ENCODE measurements around the gene DOCK2.

DOCK2 gene

DNA sequence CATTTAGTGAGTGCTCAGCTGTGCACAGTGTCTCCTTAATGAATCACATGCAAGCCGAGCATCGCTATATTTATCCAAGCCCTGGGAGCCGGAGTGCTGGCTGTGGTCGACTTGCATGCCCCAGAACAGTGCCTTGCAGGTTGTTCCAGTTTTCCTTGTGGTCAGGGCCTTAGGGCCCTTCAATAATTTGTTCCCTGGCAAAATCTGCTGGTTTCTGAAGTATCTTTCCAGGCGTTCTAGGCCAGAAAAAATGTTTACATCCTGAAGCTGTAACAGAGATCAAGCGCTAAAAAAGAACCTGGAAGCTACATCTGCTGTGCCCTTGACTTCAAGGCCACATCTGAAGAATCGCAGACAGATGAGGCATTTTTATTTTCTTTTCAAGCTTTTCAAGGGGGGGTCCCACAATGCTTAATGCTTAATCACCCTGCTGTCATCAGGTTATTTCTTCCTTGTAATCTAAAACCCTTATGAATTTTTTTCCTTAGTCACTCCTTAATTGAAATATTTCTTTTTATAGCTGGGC is 105.8 kb downstream of the DOCK2 start:
- H3K27ac ChIP-seq: no peak overlapping the region
- no peaks in the 10 kb centered on the region for H3K79me2 ChIP-seq (ENCODE audit: insufficient read depth, low read depth)
- H3K4me1 ChIP-seq (ENCODE audit: low read depth, poor library complexity, severe bottlenecking): no peaks in the 10 kb centered on the region
- H3K36me3 ChIP-seq (ENCODE audit: insufficient read depth): no peaks in the 10 kb centered on the region
- no peak overlapping the region for H2AFZ ChIP-seq (ENCODE audit: low read depth)
- H4K20me1 ChIP-seq (ENCODE audit: insufficient read depth): no peaks in the 10 kb centered on the region
- H3K4me3 ChIP-seq (IDR thresholded peaks at IDR 0.05; ENCODE audit: insufficient read depth, low read depth, low read length): no peak overlapping the region
- no peak overlapping the region for H3K4me2 ChIP-seq
- H3K9ac ChIP-seq: no peak overlapping the region
- TF ChIP-seq, protein P1, sequence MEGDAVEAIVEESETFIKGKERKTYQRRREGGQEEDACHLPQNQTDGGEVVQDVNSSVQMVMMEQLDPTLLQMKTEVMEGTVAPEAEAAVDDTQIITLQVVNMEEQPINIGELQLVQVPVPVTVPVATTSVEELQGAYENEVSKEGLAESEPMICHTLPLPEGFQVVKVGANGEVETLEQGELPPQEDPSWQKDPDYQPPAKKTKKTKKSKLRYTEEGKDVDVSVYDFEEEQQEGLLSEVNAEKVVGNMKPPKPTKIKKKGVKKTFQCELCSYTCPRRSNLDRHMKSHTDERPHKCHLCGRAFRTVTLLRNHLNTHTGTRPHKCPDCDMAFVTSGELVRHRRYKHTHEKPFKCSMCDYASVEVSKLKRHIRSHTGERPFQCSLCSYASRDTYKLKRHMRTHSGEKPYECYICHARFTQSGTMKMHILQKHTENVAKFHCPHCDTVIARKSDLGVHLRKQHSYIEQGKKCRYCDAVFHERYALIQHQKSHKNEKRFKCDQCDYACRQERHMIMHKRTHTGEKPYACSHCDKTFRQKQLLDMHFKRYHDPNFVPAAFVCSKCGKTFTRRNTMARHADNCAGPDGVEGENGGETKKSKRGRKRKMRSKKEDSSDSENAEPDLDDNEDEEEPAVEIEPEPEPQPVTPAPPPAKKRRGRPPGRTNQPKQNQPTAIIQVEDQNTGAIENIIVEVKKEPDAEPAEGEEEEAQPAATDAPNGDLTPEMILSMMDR (conservative IDR thresholded peaks at IDR 0.05; ENCODE audit: low read depth, low read length): no peak
- H3K27me3 ChIP-seq (ENCODE audit: insufficient read depth, low read depth): no peaks in the 10 kb centered on the region

DNA sequence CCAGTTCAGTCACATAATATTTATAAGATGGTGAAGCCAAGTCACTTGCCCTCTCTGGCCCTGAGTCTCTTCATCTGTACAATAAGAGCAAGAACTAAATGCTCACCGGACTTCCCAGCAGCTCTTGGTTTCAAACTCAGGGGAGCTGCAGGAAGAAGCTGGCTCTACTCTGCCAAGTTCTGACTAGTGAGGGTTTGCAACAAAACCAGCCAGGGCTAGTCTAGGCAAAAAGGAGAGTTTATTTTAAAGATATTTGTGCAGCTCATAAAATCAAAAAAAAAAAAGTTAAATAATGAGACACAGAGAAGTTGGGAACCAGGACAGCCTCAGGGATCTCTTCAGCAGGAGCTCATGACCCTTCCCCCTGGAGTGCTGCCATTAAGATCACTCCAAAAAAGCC is 107.3 kb downstream of the DOCK2 start:
- H3K27me3 ChIP-seq (ENCODE audit: insufficient read depth, low read depth): no peaks in the 10 kb centered on the region
- no peaks in the 10 kb centered on the region for H4K20me1 ChIP-seq (ENCODE audit: insufficient read depth)
- no peak overlapping the region for H2AFZ ChIP-seq (ENCODE audit: low read depth)
- no peaks in the 10 kb centered on the region for H3K4me1 ChIP-seq (ENCODE audit: low read depth, poor library complexity, severe bottlenecking)
- no peak overlapping the region for H3K4me2 ChIP-seq
- no peak overlapping the region for H3K27ac ChIP-seq
- TF ChIP-seq, protein P1 (conservative IDR thresholded peaks at IDR 0.05; ENCODE audit: low read depth, low read length): no peak
- H3K79me2 ChIP-seq (ENCODE audit: insufficient read depth, low read depth): no peaks in the 10 kb centered on the region
- H3K36me3 ChIP-seq (ENCODE audit: insufficient read depth): no peaks in the 10 kb centered on the region
- H3K9ac ChIP-seq: no peak overlapping the region
- H3K4me3 ChIP-seq (IDR thresholded peaks at IDR 0.05; ENCODE audit: insufficient read depth, low read depth, low read length): no peak overlapping the region

DNA sequence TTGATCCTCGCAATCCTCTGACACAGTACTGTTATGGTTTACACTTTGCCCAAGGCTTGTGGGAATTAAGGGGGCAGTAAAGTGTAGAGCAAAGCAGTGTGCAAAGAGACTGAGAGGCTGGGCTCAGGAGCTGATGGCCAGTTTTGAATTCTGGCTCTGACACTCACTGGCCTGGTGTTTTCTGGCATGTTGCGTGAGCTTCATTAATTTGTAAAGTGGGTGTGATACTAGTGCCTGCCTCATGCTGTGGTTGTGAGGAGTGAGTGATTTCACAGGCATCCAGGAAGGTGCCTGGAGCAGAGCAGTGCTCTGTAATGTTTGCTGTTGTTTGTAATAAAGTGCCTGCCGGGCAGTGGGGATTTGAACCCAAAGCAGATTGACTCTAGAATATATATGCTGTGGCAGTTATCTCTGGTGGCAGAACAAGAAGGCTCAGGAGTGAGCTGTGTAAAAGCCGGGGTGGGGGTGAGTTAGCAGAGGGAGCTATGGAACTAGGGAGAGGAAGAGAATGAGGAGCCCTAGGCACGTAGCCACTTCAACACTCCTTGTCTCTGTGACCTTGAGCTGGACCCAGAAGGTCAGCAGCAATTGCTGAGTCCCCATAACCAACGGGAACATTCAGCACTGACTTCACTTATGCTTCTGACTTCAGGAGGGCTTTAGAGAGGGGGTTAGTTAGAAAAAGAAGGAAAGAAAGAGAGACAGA is 108.5 kb downstream of the DOCK2 start:
- Histone ChIP-seq H3K9ac (no peak overlapping the region), H3K36me3 (ENCODE audit: insufficient read depth) (no peaks in the 10 kb centered on the region), H2AFZ (ENCODE audit: low read depth) (no peak overlapping the region), H3K27me3 (ENCODE audit: insufficient read depth, low read depth) (no peaks in the 10 kb centered on the region), H4K20me1 (ENCODE audit: insufficient read depth) (no peaks in the 10 kb centered on the region), H3K27ac (no peak overlapping the region), H3K4me1 (ENCODE audit: low read depth, poor library complexity, severe bottlenecking) (peaks cover 6% of the 10 kb centered on the region), H3K4me3 (IDR thresholded peaks at IDR 0.05; ENCODE audit: insufficient read depth, low read depth, low read length) (no peak overlapping the region), H3K79me2 (ENCODE audit: insufficient read depth, low read depth) (no peaks in the 10 kb centered on the region), H3K4me2 (no peak overlapping the region)
- TF ChIP-seq, protein P1 (conservative IDR thresholded peaks at IDR 0.05; ENCODE audit: low read depth, low read length): no peak

DNA sequence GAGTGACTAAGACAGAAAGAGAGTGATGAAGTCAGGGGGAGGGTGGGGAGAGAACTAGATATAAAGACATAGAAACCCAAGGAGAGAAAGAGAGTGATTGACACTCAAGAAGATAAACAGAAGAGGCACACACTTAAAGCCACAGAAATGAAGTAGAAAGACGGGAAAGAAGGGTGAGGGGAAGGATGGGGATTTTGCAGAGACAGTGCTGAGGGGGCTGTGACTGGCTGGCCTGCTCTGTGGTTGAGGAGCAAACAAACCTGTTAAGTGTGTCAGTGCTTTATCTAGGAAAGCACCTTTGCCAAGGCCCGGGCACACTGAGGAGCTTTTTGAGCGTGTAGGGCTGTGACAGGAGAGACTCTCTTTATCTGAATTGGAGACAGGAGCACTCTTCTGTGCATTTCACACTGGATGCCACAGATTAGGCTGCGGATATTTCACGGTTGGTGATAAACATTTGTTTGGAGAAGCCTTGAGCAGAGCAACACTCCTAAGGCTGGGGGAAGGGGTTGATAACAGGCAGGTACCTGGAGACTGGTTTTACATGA is 109.1 kb downstream of the DOCK2 start:
- no peaks in the 10 kb centered on the region for H3K79me2 ChIP-seq (ENCODE audit: insufficient read depth, low read depth)
- no peak overlapping the region for H2AFZ ChIP-seq (ENCODE audit: low read depth)
- no peak overlapping the region for H3K4me3 ChIP-seq (IDR thresholded peaks at IDR 0.05; ENCODE audit: insufficient read depth, low read depth, low read length)
- no peaks in the 10 kb centered on the region for H4K20me1 ChIP-seq (ENCODE audit: insufficient read depth)
- no peaks in the 10 kb centered on the region for H3K36me3 ChIP-seq (ENCODE audit: insufficient read depth)
- TF ChIP-seq, protein P1 (conservative IDR thresholded peaks at IDR 0.05; ENCODE audit: low read depth, low read length): no peak
- H3K9ac ChIP-seq: no peak overlapping the region
- H3K27ac ChIP-seq: no peak overlapping the region
- peaks cover 12% of the 10 kb centered on the region for H3K4me1 ChIP-seq (ENCODE audit: low read depth, poor library complexity, severe bottlenecking)
- H3K4me2 ChIP-seq: no peak overlapping the region
- H3K27me3 ChIP-seq (ENCODE audit: insufficient read depth, low read depth): no peaks in the 10 kb centered on the region

Measured in KMS-11 (cell line).